ENCODE data around the gene ABI3. TPM values are rescaled to one million over a fixed set of nuclear protein-coding genes. Genes with fewer than 3 reads are reported as not detected.
"Not testable (repeated sequence)": the region's sequence is repeated elsewhere in the genome, so short reads cannot be mapped to it uniquely, and the experiment has no call there.

The ABI3 gene
- total RNA-seq, 1 experiment from 2014 or later, result not detected

DNA sequence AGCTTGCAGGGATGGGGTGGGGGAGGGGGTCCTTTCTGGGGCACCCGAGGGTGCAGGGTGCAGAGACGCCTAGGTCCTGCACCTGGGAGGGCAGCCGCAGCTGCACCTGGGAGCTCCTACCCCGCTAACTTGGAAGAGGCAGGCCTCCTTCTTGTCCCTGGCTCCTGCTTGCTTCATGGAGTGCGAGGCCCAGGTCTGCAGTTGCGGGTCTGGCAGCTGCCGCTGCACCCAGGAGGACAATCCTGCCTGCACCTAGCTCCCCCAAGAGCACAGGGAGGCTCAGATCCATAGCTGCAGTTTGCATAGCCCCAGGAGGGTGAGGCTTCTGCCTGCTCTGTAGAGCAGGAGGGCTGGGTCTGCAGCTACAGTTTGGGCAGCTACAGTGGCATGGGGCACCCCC, 26.7 kb upstream of the ABI3 start:
- intact Hi-C loops (cut with micrococcal nuclease; ENCODE audit: unreplicated experiment), result no loop called here
- CTCF ChIA-PET, result no interaction called here

DNA sequence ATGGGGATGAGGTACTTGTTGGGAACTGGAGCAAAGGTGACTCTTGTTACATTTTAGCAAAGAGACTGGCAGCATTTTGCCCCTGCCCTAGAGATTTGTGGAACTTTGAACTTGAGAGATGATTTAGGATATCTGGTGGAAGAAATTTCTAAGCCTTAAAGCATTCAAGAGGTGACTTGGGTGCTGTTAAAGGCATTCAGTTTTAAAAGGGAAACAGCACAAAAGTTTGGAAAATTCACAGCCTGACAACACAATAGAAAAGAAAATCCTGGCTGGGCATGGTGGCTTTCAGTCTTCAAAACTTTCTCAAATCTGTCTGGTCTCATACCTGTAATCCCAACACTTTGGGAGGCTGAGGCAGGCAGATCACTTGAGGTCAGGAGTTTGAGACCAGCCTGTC, 26.0 kb upstream of the ABI3 start:
- H4K20me1 ChIP-seq (ENCODE audit: insufficient read depth); H3K27ac ChIP-seq; POLR2A ChIA-PET (ENCODE audit: unreplicated experiment); H3K79me2 ChIP-seq (ENCODE audit: low read depth); H3K4me1 ChIP-seq (replicated peaks; ENCODE audit: insufficient read depth); H3K36me3 ChIP-seq (ENCODE audit: low read depth); H3K27me3 ChIP-seq (ENCODE audit: insufficient read depth, low read depth); H3F3A ChIP-seq (ENCODE audit: insufficient read depth, low read depth); H3K4me3 ChIP-seq; H2AFZ ChIP-seq; H3K9me2 ChIP-seq (ENCODE audit: insufficient read depth); intact Hi-C loops (cut with micrococcal nuclease; ENCODE audit: unreplicated experiment); DNase-seq; BruUV-seq (replicated peaks); H3K4me2 ChIP-seq; CTCF ChIA-PET: not testable (repeated sequence)
- H3K9me3 ChIP-seq (ENCODE audit: insufficient read depth, low read depth), result peaks cover 10% of the 10 kb centered on the region; the same call in 1 of the 2 replicates

More for the DNA sequence above, 26.7 kb upstream of the ABI3 start:
- Histone ChIP-seq H3K9me3 (ENCODE audit: insufficient read depth, low read depth) (peaks cover 10% of the 10 kb centered on the region; the same call in 1 of the 2 replicates), H3K4me2 (no peak overlapping the region), H2AFZ (no peak overlapping the region), H3K27ac (no peak overlapping the region), H3K9me2 (ENCODE audit: insufficient read depth) (no peaks in the 10 kb centered on the region), H3F3A (ENCODE audit: insufficient read depth, low read depth) (no peaks in the 10 kb centered on the region), H4K20me1 (ENCODE audit: insufficient read depth) (no peaks in the 10 kb centered on the region), H3K79me2 (ENCODE audit: low read depth) (no peaks in the 10 kb centered on the region), H3K36me3 (ENCODE audit: low read depth) (no peaks in the 10 kb centered on the region), H3K4me1 (replicated peaks; ENCODE audit: insufficient read depth) (no peaks in the 10 kb centered on the region), H3K4me3 (no peak overlapping the region), H3K27me3 (ENCODE audit: insufficient read depth, low read depth) (no peaks in the 10 kb centered on the region)
- no TSS peak for BruUV-seq (replicated peaks)
- no peak for DNase-seq
- POLR2A ChIA-PET (ENCODE audit: unreplicated experiment), result no interaction called here
- TF ChIP-seq EZH2 (IDR thresholded peaks at IDR 0.05; ENCODE audit: low read depth), result no peak
- TF ChIP-seq, protein P1, sequence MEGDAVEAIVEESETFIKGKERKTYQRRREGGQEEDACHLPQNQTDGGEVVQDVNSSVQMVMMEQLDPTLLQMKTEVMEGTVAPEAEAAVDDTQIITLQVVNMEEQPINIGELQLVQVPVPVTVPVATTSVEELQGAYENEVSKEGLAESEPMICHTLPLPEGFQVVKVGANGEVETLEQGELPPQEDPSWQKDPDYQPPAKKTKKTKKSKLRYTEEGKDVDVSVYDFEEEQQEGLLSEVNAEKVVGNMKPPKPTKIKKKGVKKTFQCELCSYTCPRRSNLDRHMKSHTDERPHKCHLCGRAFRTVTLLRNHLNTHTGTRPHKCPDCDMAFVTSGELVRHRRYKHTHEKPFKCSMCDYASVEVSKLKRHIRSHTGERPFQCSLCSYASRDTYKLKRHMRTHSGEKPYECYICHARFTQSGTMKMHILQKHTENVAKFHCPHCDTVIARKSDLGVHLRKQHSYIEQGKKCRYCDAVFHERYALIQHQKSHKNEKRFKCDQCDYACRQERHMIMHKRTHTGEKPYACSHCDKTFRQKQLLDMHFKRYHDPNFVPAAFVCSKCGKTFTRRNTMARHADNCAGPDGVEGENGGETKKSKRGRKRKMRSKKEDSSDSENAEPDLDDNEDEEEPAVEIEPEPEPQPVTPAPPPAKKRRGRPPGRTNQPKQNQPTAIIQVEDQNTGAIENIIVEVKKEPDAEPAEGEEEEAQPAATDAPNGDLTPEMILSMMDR (conservative IDR thresholded peaks at IDR 0.05), result no peak

DNA sequence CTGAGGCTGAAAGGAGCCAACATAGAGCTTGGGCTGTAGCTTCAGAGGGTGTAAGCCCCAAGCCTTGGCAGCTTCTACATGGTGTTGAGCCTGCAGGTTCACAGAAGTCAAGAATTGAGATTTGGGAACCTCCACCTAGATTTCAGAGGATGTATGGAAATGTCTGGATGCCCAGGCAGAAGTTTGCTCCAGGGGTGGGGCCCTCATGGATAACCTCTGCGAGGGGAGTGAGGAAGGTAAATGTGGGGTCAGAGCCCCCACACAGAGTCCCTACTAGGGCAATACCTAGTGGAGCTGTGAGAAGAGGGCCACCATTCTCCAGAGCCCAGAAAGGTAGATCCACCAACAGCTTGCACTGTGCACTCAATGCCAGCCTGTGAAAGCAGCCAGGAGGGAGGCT, 25.1 kb upstream of the ABI3 start:
- CTCF ChIA-PET; H3K79me2 ChIP-seq (ENCODE audit: low read depth); H3K27ac ChIP-seq; BruUV-seq (replicated peaks); DNase-seq; intact Hi-C loops (cut with micrococcal nuclease; ENCODE audit: unreplicated experiment); H2AFZ ChIP-seq; H3K4me3 ChIP-seq; H3K27me3 ChIP-seq (ENCODE audit: insufficient read depth, low read depth); H4K20me1 ChIP-seq (ENCODE audit: insufficient read depth); H3K9me2 ChIP-seq (ENCODE audit: insufficient read depth); POLR2A ChIA-PET (ENCODE audit: unreplicated experiment); H3F3A ChIP-seq (ENCODE audit: insufficient read depth, low read depth); H3K4me2 ChIP-seq; H3K4me1 ChIP-seq (replicated peaks; ENCODE audit: insufficient read depth); H3K36me3 ChIP-seq (ENCODE audit: low read depth): not testable (repeated sequence)
- H3K9me3 ChIP-seq (ENCODE audit: insufficient read depth, low read depth), result peaks cover 10% of the 10 kb centered on the region; the same call in 1 of the 2 replicates

DNA sequence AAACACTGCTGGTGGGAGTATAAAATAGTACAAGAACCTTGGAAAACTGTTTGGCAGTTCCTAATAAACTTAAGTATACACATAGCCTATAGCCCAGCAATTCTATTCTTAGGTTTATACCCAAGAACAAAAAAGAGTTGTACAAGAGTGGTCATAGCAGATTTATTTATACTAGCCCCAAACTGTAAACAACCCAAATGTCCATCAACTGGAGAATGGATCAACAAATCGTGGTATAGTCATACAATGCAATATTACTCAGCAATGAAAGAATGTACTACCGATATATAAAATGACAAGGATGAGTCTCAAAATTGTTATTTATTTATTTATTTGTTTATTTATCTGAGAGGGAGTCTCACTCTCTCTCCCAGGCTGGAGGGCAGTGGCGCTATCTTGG, 23.2 kb upstream of the ABI3 start:
- no peaks in the 10 kb centered on the region for H3K27me3 ChIP-seq (ENCODE audit: insufficient read depth, low read depth)
- no peak overlapping the region for H3K4me2 ChIP-seq
- POLR2A ChIA-PET (ENCODE audit: unreplicated experiment), result no interaction called here
- CTCF ChIA-PET, result no interaction called here
- no peak for TF ChIP-seq EZH2 (IDR thresholded peaks at IDR 0.05; ENCODE audit: low read depth)
- TF ChIP-seq, protein P1 (conservative IDR thresholded peaks at IDR 0.05), result no peak
- H3K27ac ChIP-seq, result no peak overlapping the region
- BruUV-seq (replicated peaks), result no TSS peak
- peaks cover 11% of the 10 kb centered on the region for H3F3A ChIP-seq (ENCODE audit: insufficient read depth, low read depth)
- H3K9me2 ChIP-seq (ENCODE audit: insufficient read depth), result no peaks in the 10 kb centered on the region
- DNase-seq, result no peak
- H3K4me1 ChIP-seq (replicated peaks; ENCODE audit: insufficient read depth), result peaks cover 12% of the 10 kb centered on the region
- H3K79me2 ChIP-seq (ENCODE audit: low read depth), result no peaks in the 10 kb centered on the region
- intact Hi-C loops (cut with micrococcal nuclease; ENCODE audit: unreplicated experiment), result no loop called here
- H3K9me3 ChIP-seq (ENCODE audit: insufficient read depth, low read depth), result peaks cover 10% of the 10 kb centered on the region; the same call in 1 of the 2 replicates
- H4K20me1 ChIP-seq (ENCODE audit: insufficient read depth), result no peaks in the 10 kb centered on the region
- no peak overlapping the region for H3K4me3 ChIP-seq
- H2AFZ ChIP-seq, result no peak overlapping the region
- no peaks in the 10 kb centered on the region for H3K36me3 ChIP-seq (ENCODE audit: low read depth)

Data from PC-9 (cell line).